IMR-90 (cell line): ENCODE results near the gene GNAS.

ENCODE experiments used
- BHLHE40 ChIP-seq: fragments of 150-350 bp; IDR thresholded peaks from 2 replicates; pipeline ENCODE4 v1.6.1; 2016; ENCODE audit warnings: mild to moderate bottlenecking, low read depth, low read length
- CTCF ChIP-seq: conservative IDR thresholded peaks from 2 replicates; pipeline ENCODE4 v1.5.1; 2012; ENCODE audit warnings: mild to moderate bottlenecking, low read depth, low read length, improper control_type of control experiment
- MXI1 ChIP-seq: IDR thresholded peaks from 2 replicates; pipeline ENCODE4 v1.6.1; 2012; ENCODE audit warnings: low read depth, mild to moderate bottlenecking, low read length, moderate library complexity, borderline replicate concordance
- RAD21 ChIP-seq: IDR thresholded peaks from 2 replicates; pipeline ENCODE4 v1.6.1; 2012; ENCODE audit warnings: low read length, improper control_type of control experiment
- SMC3 ChIP-seq: fragments of 150-350 bp; IDR thresholded peaks from 2 replicates; pipeline ENCODE4 v1.6.1; 2016; ENCODE audit warnings: low read depth, mild to moderate bottlenecking, antibody characterized with exemption, low read length, moderate library complexity
- TF ChIP-seq, protein P1 (sequence below): fragments of 150-350 bp; IDR thresholded peaks from 2 replicates; pipeline ENCODE4 v1.6.1; 2016; ENCODE audit warnings: low read depth, mild to moderate bottlenecking, low read length, moderate library complexity, borderline replicate concordance
- TF ChIP-seq, protein P2 (sequence below): fragments of 150-350 bp; IDR thresholded peaks from 2 replicates; pipeline ENCODE4 v1.6.1; 2017; ENCODE audit warnings: mild to moderate bottlenecking, antibody characterized with exemption, low read length, low read depth

GRCh38 chr20:58877050-58877975 is 24.8 kb downstream of the GNAS start:
- TF ChIP-seq CTCF (no peak), BHLHE40 (no peak), MXI1 (no peak), SMC3 (no peak), RAD21 (no peak)
- TF ChIP-seq, protein P1, sequence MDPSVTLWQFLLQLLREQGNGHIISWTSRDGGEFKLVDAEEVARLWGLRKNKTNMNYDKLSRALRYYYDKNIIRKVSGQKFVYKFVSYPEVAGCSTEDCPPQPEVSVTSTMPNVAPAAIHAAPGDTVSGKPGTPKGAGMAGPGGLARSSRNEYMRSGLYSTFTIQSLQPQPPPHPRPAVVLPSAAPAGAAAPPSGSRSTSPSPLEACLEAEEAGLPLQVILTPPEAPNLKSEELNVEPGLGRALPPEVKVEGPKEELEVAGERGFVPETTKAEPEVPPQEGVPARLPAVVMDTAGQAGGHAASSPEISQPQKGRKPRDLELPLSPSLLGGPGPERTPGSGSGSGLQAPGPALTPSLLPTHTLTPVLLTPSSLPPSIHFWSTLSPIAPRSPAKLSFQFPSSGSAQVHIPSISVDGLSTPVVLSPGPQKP: no peak
- TF ChIP-seq, protein P2, sequence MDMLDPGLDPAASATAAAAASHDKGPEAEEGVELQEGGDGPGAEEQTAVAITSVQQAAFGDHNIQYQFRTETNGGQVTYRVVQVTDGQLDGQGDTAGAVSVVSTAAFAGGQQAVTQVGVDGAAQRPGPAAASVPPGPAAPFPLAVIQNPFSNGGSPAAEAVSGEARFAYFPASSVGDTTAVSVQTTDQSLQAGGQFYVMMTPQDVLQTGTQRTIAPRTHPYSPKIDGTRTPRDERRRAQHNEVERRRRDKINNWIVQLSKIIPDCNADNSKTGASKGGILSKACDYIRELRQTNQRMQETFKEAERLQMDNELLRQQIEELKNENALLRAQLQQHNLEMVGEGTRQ: no peak
